ENCODE measurements around the gene CACNA1C.
"Not testable (repeated sequence)": the region's sequence is repeated elsewhere in the genome, so short reads cannot be mapped to it uniquely, and the experiment has no call there.

Gene CACNA1C

GRCh38 chr12:2113119-2113912 lies 60.5 kb downstream of the CACNA1C start:
- DNase-seq: no peak

GRCh38 chr12:2114071-2114470 lies 61.3 kb downstream of the CACNA1C start:
- no peak for DNase-seq

GRCh38 chr12:2115101-2115845 lies 62.5 kb downstream of the CACNA1C start:
- no peak for DNase-seq

GRCh38 chr12:2117541-2117940 lies 64.8 kb downstream of the CACNA1C start:
- no peak for DNase-seq

GRCh38 chr12:2118061-2118460 lies 65.3 kb downstream of the CACNA1C start:
- DNase-seq: no peak

- DNase-seq: no peak
Measured at GRCh38 chr12:2118481-2119255, 65.9 kb downstream of the CACNA1C start.

GRCh38 chr12:2119266-2119665 lies 66.5 kb downstream of the CACNA1C start:
- no peak for DNase-seq

- DNase-seq: no peak
Measured at GRCh38 chr12:2120982-2121758, 68.4 kb downstream of the CACNA1C start.

GRCh38 chr12:2124466-2125023 lies 71.8 kb downstream of the CACNA1C start:
- no peak for DNase-seq

- no peak for DNase-seq
Measured at GRCh38 chr12:2125651-2126522, 73.1 kb downstream of the CACNA1C start.

GRCh38 chr12:2126676-2127406 lies 74.1 kb downstream of the CACNA1C start:
- DNase-seq: no peak

- no peak for DNase-seq
Measured at GRCh38 chr12:2129076-2129475, 76.3 kb downstream of the CACNA1C start.

- DNase-seq: not testable (repeated sequence)
Measured at GRCh38 chr12:2135661-2136418, 83.1 kb downstream of the CACNA1C start.

- no peak for DNase-seq
Measured at GRCh38 chr12:2136901-2137300, 84.1 kb downstream of the CACNA1C start.

GRCh38 chr12:2137711-2138110 lies 84.9 kb downstream of the CACNA1C start:
- DNase-seq: no peak

- no peak for DNase-seq
Measured at GRCh38 chr12:2138294-2138693, 85.5 kb downstream of the CACNA1C start.

- no peak for DNase-seq
Measured at GRCh38 chr12:2138871-2139308, 86.1 kb downstream of the CACNA1C start.

GRCh38 chr12:2139651-2140050 lies 86.9 kb downstream of the CACNA1C start:
- DNase-seq: no peak

- no peak for DNase-seq
Measured at GRCh38 chr12:2140858-2141519, 88.2 kb downstream of the CACNA1C start.
